Fibroblast of peridontal ligament (primary cell): ENCODE results near the gene SPATA16.
"Not testable (repeated sequence)": the region's sequence is repeated elsewhere in the genome, so short reads cannot be mapped to it uniquely, and the experiment has no call there.

ENCODE experiments used
- DNase-seq: peaks from one replicate; pipeline ENCODE4 v3.0.0-alpha.2; 2010; ENCODE audit errors: extremely low read depth

Gene SPATA16

GRCh38 chr3:173006006-173006405 is 135.0 kb downstream of the SPATA16 start:
- DNase-seq, result no peak

GRCh38 chr3:173004681-173005080 is 136.4 kb downstream of the SPATA16 start:
- DNase-seq, result no peak

GRCh38 chr3:173003956-173004355 is 137.1 kb downstream of the SPATA16 start:
- DNase-seq, result no peak

GRCh38 chr3:173003471-173003870 is 137.6 kb downstream of the SPATA16 start:
- no peak for DNase-seq

- DNase-seq, result no peak
Measured at GRCh38 chr3:173001622-173002021, 139.4 kb downstream of the SPATA16 start.

- DNase-seq, result no peak
Measured at GRCh38 chr3:173000553-173000952, 140.5 kb downstream of the SPATA16 start.

- DNase-seq, result no peak
Measured at GRCh38 chr3:172993412-172993811, 147.6 kb downstream of the SPATA16 start.

- no peak for DNase-seq
Measured at GRCh38 chr3:172991424-172991996, 149.5 kb downstream of the SPATA16 start.

- DNase-seq, result no peak
Measured at GRCh38 chr3:172989373-172989772, 151.7 kb downstream of the SPATA16 start.

GRCh38 chr3:172987273-172987672 is 153.8 kb downstream of the SPATA16 start:
- DNase-seq, result no peak

- DNase-seq, result no peak
Measured at GRCh38 chr3:172984914-172985313, 156.1 kb downstream of the SPATA16 start.

GRCh38 chr3:172982736-172983364 is 158.2 kb downstream of the SPATA16 start:
- peak; percentile 2 for DNase-seq

GRCh38 chr3:172981407-172981983 is 159.5 kb downstream of the SPATA16 start:
- DNase-seq, result no peak

- DNase-seq, result no peak
Measured at GRCh38 chr3:172980849-172981248, 160.2 kb downstream of the SPATA16 start.

GRCh38 chr3:172977696-172978095 is 163.3 kb downstream of the SPATA16 start:
- no peak for DNase-seq

GRCh38 chr3:172974969-172975368 is 166.1 kb downstream of the SPATA16 start:
- DNase-seq, result no peak

GRCh38 chr3:172973799-172974198 is 167.2 kb downstream of the SPATA16 start:
- DNase-seq, result no peak

- no peak for DNase-seq
Measured at GRCh38 chr3:172972717-172973116, 168.3 kb downstream of the SPATA16 start.

- no peak for DNase-seq
Measured at GRCh38 chr3:172972067-172972466, 169.0 kb downstream of the SPATA16 start.

- DNase-seq, result no peak
Measured at GRCh38 chr3:172968646-172969045, 172.4 kb downstream of the SPATA16 start.

GRCh38 chr3:172965256-172965655 is 175.8 kb downstream of the SPATA16 start:
- peak; percentile 0 for DNase-seq

GRCh38 chr3:172960626-172961182 is 180.3 kb downstream of the SPATA16 start:
- DNase-seq, result not testable (repeated sequence)

GRCh38 chr3:172958565-172958964 is 182.5 kb downstream of the SPATA16 start:
- no peak for DNase-seq
